ENCODE measurements around the gene MICAL2.

- TF ChIP-seq MAFK (IDR thresholded peaks at IDR 0.05; ENCODE audit: partially characterized antibody) (no peak), MYC (IDR thresholded peaks at IDR 0.05; ENCODE audit: borderline replicate concordance, low read length) (no peak), POLR2A (IDR thresholded peaks at IDR 0.05; ENCODE audit: low read length) (no peak), REST (IDR thresholded peaks at IDR 0.05) (no peak), PBX3 (IDR thresholded peaks at IDR 0.05) (no peak), SREBF2 (IDR thresholded peaks at IDR 0.05) (no peak), BHLHE40 (IDR thresholded peaks at IDR 0.05; ENCODE audit: low read depth, low read length) (no peak), POLR2AphosphoS2 (conservative IDR thresholded peaks at IDR 0.05; ENCODE audit: low read length) (no peak), CTCF (IDR thresholded peaks at IDR 0.05) (0 out of 3 replicates have a peak, but pooled peaks have one; percentile 4), EP300 (IDR thresholded peaks at IDR 0.05) (no peak)
Measured at GRCh38 chr11:12088531-12088930, 21.9 kb upstream of the MICAL2 start.

Measured in A549 (cell line).